GM13976 (cell line): Measurements from ENCODE around the gene SAMD4A.

ENCODE experiments used
- DNase-seq: peaks from one replicate; pipeline ENCODE4 v3.0.0; 2012; ENCODE audit warnings: low spot score
- CTCF ChIP-seq: IDR thresholded peaks from 2 replicates; pipeline ENCODE4 v1.5.1; 2012; ENCODE audit warnings: borderline replicate concordance, mild to moderate bottlenecking; ENCODE audit not compliant: insufficient read depth; ENCODE audit errors: extremely low read depth, missing control alignments, control extremely low read depth
- in situ Hi-C: fragments of 300-500 bp; cut with MboI; formaldehyde crosslinking; loops from one replicate; pipeline ENCODE4 v1.12.0; 2022; ENCODE audit warnings: low sequenced_read_pairs, mixed read lengths, inconsistent platforms; ENCODE audit not compliant: unreplicated experiment

SAMD4A gene

GRCh38 chr14:54724676-54725325 lies 157.9 kb downstream of the SAMD4A start:
- no peak for DNase-seq
- in situ Hi-C loops: no loop called here
- no peak for TF ChIP-seq CTCF

- in situ Hi-C loops: no loop called here
- DNase-seq: no peak
- no peak for TF ChIP-seq CTCF
Measured at GRCh38 chr14:54725998-54726397, 159.1 kb downstream of the SAMD4A start.

GRCh38 chr14:54727929-54728328 lies 161.0 kb downstream of the SAMD4A start:
- in situ Hi-C loops: no loop called here
- no peak for TF ChIP-seq CTCF
- DNase-seq: no peak

GRCh38 chr14:54728700-54729527 lies 162.0 kb downstream of the SAMD4A start:
- TF ChIP-seq CTCF: no peak
- DNase-seq: no peak

GRCh38 chr14:54730156-54730961 lies 163.4 kb downstream of the SAMD4A start:
- peak; percentile 57 for DNase-seq
- no peak for TF ChIP-seq CTCF
- in situ Hi-C loops: no loop called here

More at GRCh38 chr14:54728700-54729527, 162.0 kb downstream of the SAMD4A start:
- in situ Hi-C loops: no loop called here

- in situ Hi-C loops: no loop called here
- no peak for TF ChIP-seq CTCF
- DNase-seq: no peak
Measured at GRCh38 chr14:54734966-54735365, 168.0 kb downstream of the SAMD4A start.
